ENCODE measurements around the gene POLE3. TPM values are rescaled to one million over a fixed set of nuclear protein-coding genes. Genes with fewer than 3 reads are reported as not detected.

Gene POLE3
- total RNA-seq, 1 donor: 59.0 TPM

Other genes starting within 250 kb of the POLE3 start
- gene FKBP15, start 189.4 kb downstream of the POLE3 start, total RNA-seq: 17.8 TPM
- 5.4 TPM for gene SLC31A1, start 189.1 kb downstream of the POLE3 start, total RNA-seq
- 8.1 TPM for gene CDC26, start 135.1 kb downstream of the POLE3 start, total RNA-seq
- 20.5 TPM for gene PRPF4, start 135.0 kb downstream of the POLE3 start, total RNA-seq
- under 0.01 TPM for gene RNF183, start 107.3 kb downstream of the POLE3 start, total RNA-seq
- 3.2 TPM for gene WDR31, start 70.4 kb downstream of the POLE3 start, total RNA-seq
- 55.7 TPM for gene BSPRY, start 61.1 kb downstream of the POLE3 start, total RNA-seq
- 48.5 TPM for gene HDHD3, start 33.7 kb downstream of the POLE3 start, total RNA-seq
- 42.0 TPM for gene ALAD, start 9.4 kb downstream of the POLE3 start, total RNA-seq
- gene C9orf43, start 72 bp upstream of the POLE3 start, total RNA-seq: 2.7 TPM
- 34.7 TPM for gene RGS3, start 53.1 kb upstream of the POLE3 start, total RNA-seq